Measurements from ENCODE around the gene AMFR.
"Not testable (repeated sequence)": the region's sequence is repeated elsewhere in the genome, so short reads cannot be mapped to it uniquely, and the experiment has no call there.

AMFR gene

DNA sequence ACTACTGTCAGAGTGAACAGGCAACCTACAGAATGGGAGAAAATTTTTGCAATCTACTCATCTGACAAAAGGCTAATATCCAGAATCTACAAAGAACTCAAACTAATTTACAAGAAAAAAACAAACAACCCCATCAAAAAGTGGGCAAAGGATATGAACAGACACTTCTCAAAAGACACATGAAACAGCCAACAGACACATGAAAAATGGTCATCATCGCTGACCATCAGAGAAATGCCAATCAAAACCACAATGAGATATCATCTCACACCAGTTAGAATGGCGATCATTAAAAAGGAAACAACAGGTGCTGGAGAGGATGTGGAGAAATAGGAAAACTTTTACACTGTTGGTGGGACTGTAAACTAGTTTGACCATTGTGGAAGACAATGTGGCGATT, 28.6 kb downstream of the AMFR start:
- in situ Hi-C loops (cut with MboI; ENCODE audit: low sequenced_read_pairs) = not testable (repeated sequence)

DNA sequence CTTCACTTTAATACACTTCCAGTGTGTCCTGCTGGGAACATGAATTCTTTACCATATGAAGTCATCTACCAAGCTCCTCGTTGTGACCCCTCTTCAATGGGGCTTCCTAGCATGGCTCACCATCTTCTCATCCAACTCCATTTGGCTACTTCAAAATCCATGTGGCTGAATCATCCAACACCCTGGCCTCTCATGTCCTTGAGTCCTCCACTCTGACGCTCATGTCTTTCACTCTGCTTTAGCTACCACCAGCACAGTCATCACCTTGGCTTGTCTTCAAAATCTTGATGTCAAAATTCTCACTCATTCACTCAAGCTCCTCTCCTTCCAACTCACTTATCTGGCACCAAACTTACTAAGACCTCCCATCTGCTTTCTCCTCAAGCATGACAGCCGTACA, 35.8 kb downstream of the AMFR start:
- in situ Hi-C loops (cut with MboI; ENCODE audit: low sequenced_read_pairs) = no loop called here

DNA sequence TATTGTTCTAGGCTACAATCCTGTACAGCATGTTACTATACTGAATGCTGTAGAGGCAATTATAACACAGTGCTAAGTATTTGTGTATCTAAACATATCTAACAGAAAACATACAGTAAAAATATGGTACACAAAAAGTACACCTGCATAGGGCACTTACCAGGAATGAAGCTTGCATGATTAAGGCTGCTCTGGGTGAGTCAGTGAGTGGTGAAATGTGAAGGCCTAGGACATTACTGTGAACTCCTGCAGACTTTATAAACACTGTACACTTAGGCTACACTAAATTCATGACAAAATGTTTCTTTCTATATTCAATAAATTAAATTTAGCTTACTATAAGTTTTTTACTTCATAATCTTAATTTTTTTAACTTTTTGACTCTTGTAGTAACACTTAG, 37.1 kb downstream of the AMFR start:
- in situ Hi-C loops (cut with MboI; ENCODE audit: low sequenced_read_pairs) = no loop called here

DNA sequence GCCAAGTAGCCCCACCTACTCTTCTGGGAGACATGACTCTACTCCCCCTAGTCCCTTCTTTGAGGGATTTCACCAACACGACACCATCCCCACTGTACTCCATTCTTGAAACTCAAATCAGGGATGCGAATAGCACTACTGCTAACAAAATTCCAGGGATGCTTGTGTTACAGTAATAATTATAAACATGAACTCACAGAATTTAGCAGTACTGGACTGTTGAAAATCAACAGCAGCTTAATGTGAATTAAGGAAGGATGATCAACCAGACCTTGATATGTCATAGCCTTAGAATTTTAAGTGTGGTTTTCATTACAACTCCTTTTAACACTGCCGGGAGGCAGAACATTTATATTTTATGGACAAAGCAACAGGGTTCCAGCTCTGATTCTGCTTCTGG, 37.9 kb downstream of the AMFR start:
- in situ Hi-C loops (cut with MboI; ENCODE audit: low sequenced_read_pairs) = no loop called here

DNA sequence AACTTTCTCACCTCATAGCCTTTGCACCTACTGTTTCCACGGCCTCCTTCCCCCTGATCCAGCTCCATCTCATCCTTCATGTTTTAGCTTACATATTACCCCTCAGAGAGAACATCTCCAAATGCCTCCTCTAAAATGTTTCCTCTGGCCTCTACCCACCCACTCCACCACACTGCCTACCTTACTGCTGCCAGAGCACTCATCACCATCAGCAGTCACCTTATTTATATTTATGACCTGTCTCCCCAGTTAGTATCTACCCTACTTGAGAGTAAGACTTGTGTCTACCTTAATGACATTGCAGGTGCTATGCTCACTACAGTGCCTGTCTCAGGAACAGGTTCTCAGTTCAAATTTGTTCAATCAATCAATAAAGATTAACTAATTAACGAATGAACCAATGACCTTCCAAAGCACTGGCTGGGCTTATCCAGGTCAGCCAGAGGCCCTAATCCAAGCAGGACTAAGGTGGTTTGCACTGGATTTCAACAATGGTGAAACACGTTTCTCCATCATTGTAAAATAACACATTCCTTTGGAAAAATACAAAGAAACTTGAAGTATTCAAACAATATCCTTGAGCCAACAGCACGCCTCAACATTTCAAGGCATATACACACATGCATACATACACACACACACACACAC, 41.1 kb downstream of the AMFR start:
- in situ Hi-C loops (cut with MboI; ENCODE audit: low sequenced_read_pairs) = no loop called here

DNA sequence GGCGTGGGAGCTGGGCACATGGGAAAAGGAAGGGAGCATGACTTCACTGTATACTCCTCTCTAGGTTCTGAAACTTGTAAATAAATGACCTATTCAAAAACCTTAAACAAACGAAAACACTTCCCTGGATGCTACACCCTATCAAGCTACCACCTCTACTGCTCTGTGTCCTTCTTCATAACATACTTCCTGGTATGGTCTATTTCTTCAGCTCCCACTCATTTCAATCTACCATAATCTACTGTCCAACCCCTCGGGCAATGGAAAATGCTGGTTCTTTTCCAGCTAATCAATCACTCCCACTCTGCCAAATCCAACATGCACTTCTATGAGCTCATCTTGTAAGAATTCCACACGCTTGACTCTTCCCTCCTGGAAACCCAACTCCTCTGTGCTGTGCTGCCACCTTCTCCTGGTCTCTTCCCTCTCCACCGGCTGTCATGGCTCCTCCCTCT, 42.4 kb downstream of the AMFR start:
- in situ Hi-C loops (cut with MboI; ENCODE audit: low sequenced_read_pairs) = no loop called here

DNA sequence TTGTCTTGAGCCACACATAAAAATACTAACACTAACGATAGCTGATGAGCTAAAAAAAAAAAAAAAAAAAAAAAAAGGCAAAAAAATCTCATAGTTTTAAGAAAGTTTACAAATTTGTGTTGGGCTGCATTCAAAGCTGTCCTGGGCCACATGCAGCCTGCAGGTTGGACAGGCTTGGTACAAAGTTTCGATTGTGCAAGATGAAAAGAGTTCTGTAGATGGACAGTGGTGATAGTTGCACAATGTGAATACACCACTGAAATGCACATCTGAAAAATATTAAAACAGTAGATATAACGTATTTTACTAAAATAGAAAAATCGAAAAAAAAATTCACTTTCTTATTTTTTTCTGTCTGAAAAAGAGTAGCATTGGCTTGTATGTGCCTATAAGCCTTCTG, 42.9 kb downstream of the AMFR start:
- in situ Hi-C loops (cut with MboI; ENCODE audit: low sequenced_read_pairs) = no loop called here

DNA sequence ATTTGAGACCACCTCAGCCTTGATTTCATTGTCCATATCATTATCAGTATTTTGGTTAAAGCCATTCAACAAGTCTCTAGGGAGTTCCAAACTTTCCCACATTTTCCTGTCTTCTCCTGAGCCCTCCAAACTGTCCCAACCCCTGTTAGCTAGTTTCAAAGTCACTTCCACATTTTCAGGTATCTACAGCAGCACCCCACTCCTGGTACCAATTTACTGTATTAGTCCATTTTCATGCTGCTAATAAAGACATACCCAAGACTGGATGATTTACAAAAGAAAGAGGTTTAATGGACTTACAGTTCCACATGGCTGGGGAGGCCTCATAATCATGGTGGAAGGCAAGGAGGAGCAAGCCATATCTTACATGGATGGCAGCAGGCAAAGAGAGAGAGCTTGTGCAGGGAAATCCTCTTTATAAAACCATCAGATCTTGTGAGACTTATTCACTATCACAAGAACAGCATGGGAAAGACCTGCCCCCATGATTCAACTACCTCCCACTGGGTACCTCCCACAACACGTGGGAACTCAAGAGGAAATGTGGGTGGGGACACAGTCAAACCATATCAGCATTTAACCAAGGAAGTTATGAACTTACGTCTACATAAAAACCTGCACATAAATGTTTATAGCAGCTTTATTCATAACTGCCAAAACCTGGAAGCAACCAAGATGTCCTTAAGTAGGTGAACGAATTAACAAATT, 44.4 kb downstream of the AMFR start:
- in situ Hi-C loops (cut with MboI; ENCODE audit: low sequenced_read_pairs) = not testable (repeated sequence)

DNA sequence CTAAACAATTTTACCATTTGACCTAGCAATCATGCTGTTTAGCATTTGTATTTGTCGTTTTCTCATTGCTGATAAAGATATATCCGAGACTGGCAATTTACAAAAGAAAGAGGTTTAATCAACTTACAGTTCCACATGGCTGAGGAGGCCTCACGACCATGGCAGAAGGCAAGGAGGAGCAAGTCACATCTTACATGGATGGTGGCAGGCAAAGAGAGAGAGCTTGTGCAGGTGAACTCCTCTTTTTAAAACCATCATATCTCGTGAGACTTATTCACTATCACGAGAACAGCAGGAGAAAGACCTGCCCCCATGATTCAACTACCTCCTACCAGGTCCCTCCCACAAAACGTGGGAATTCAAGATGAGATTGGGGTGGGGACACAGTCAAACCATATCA, 46.3 kb downstream of the AMFR start:
- in situ Hi-C loops (cut with MboI; ENCODE audit: low sequenced_read_pairs) = not testable (repeated sequence)

DNA sequence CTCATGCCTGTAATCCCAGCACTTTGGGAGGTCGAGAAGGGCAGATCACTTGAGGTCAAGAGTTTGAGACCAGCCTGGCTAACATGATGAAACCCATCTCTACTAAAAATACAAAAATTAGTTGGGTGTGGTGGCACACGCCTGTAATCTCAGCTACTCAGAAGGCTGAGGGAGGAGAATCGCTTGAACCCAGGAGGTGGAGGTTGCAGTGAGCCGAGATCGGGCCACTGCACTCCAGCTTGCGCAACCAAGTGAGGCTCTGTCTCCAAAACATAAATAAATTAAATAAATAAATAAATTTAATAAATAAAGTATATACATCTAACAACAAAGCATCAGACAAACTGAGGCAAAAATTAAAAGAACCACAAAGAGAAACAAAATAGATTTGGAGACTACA, 49.6 kb downstream of the AMFR start:
- in situ Hi-C loops (cut with MboI; ENCODE audit: low sequenced_read_pairs) = not testable (repeated sequence)

DNA sequence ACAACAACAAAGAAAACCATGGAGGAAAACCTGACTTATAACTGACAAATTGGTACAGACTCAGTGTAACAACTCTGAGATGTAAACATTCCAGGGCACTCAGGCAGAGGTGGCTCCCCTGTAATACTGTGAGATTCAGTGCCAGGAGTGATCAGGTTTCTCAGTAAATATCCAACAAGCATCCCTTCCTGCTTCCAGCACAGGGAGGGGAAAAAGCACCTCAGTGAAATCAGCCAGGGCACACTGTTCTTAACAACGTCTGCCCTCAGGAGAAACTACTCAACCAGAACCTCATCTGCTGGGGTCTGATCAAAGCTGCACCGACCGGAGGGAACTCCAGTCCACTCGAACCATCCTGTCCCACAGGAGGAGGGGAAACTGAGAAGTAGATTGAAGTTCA, 52.3 kb downstream of the AMFR start:
- in situ Hi-C loops (cut with MboI; ENCODE audit: low sequenced_read_pairs) = no loop called here

DNA sequence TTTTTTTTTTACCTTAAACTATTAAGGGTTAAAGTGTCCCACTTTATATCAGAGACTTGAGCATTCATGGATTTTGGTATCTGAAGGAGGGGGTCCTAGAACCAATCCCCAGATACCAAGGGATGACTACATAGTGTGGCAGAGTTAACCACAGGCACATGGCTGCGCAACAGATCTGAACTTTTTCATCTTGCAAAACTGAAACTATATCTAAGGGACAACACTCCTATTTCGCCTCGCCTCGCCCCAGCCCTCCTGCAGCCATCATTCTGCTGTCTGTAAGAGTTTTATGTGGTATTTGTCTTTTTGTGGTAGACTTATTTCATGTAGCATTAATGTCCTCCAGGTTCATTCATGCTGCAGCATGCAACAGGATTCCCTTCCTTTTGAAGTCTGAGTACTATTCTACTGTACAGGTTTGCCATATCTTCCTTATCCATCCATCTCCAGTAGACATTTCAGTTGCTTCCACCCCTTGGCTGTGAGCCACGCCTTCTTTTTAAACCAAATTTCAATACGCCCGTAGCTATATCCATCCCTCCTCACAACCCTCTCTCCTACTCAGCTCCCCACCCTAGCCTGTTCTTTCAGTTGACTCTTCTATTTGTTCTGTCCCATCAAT, 53.2 kb downstream of the AMFR start:
- in situ Hi-C loops (cut with MboI; ENCODE audit: low sequenced_read_pairs) = no loop called here

DNA sequence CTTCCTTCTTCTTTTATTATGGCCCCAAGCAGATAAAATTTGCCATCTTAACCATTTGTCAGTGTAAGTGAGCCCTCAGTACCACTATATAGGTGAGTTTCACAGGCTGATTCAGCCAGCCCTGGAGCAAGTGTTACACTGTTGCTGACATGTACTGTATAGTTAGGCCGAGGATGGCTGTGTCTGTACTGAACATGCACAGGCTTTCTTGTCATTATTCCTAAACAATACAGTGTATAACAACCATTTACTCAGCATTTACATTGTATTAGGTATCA, 53.7 kb downstream of the AMFR start:
- in situ Hi-C loops (cut with MboI; ENCODE audit: low sequenced_read_pairs) = no loop called here

DNA sequence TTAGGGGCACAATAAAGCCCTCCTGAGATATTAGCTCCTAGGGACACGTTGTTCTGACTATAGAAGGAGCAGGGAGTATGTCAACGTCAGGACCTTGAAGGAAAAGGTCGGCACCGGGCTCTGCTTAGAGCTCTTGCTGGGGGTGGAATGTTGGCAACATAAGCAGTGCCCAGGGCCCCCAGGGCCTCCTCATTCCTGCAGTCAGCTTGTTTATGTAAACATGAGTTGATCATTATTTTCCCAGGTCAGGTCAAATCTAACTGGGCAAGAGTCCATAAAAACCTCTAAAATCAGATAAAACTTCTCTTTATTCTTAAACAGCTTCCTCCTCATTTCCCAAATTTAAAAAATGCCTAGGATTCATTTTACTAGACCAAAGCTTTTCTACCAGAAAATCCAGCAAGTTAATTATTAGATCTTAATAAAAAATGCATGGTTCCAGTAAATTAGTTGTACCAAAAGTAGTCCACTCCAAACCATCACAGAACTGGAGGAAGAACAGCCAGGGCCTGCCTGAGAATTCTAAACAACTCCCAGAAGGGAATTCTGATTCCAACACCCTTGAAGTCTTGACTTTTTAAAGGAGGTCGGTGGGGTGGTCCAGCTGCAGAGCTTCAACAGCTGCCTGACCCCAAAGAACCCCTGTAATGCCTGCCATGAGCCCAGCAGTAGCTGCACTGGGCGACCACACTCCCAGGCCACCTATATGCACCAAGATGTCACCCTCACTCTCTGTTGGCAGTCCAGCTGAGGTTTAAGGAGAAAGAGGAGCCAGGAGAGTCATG, 54.3 kb downstream of the AMFR start:
- in situ Hi-C loops (cut with MboI; ENCODE audit: low sequenced_read_pairs) = no loop called here

DNA sequence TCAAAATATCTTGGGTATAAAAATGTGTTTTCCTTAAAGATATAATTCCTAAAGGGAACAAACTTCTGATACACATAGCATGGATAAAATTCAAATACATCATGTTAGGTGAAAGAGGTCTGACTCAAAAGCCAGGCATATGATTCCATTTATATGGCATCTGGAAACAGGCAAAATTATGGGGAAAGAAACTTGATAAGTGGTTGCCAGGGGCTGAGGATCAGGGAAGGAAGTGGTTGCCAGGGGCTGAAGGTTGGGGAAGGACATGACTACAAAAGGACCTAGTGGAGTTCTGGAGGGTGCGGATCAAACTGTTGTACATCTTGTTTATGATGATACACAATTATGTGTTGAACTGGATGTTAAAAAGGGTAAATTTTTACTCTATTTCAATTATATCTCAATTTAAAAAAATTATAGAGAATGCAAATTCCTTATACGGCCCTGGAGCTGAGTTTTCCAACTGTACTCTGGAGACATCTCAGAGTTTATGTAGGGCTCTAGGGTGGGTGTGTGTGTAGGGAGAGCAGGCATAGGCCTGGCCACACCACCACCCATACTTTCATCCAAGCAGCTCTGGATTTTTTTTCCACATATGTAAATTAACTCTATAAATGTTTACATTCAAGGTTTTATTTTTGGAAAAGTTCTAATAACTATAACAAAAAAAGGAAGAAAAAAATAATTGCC, 55.0 kb downstream of the AMFR start:
- in situ Hi-C loops (cut with MboI; ENCODE audit: low sequenced_read_pairs) = no loop called here

DNA sequence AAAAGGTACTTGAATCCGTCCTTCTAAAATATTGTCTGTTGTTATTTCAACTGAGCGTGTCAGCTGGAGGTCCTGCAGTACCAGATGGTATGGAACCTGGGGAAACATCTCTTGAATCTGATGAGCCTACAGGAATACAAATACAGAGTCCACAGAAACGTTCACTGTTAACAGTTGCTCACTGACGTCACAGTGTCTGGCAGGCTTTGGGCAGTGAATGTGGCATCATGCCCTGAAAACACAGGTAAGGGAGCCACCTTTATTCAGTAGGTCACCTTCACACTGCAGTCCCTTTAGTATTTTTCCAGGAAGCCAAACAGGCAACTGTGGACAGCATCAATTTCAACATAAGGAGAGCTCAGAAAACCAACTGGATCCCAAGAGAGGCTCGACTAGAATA, 56.1 kb downstream of the AMFR start:
- in situ Hi-C loops (cut with MboI; ENCODE audit: low sequenced_read_pairs) = no loop called here

DNA sequence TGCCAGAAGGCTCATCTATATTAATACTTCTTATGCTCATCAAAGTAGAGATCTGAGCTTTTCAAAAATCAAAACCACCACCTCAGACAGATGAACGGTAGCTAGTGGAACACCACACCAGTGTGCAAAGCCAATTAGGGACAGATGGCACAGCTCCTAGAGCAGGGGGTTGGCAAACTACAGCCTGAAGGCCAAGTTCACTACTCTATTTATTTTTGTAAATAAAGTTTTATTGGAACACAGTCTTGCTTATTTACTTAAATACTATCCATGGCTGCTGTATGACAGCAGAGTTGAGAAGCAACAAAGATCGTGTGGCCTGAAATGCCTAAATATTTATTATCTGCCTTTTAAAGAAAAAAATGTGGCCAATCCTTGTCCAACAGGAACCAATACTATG, 56.8 kb downstream of the AMFR start:
- in situ Hi-C loops (cut with MboI; ENCODE audit: low sequenced_read_pairs) = no loop called here

DNA sequence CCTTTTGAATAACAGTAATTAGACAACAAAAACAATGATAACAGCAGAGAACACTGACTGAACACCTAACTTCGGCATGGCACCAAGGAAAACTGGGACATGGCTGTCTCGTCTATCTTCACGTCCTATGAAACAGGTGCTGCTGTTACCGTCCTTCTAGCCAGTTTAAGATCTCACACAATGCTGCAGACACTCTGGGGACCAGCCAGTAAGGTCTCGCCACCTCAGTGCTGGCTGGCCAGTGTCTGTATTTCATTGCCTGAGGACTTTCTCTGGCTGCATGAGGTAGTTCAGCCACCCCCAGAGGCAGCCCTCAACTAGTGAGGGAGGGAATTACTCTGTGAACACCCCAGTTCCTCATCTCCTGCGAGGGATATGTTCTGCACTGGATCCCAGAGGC, 57.6 kb downstream of the AMFR start:
- in situ Hi-C loops (cut with MboI; ENCODE audit: low sequenced_read_pairs) = no loop called here

DNA sequence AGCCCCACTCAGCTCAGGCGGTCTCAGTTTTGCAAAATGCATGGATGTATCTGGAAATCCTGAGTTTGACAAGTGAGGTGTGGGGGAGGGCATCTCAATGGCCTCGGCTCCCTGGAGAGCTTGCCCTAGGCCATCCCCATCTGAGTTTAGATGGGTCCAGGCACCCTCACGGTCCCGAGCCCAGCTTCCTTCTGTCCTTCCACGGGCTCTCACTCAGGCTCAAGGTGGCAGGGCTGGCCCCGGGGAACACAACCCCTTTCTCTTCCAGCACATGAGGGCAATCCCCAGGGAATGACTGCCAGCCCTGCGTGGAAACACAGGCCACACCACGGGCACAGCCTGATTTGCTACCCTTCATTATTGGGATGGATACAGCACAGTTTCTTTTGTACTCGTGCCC, 58.4 kb downstream of the AMFR start:
- in situ Hi-C loops (cut with MboI; ENCODE audit: low sequenced_read_pairs) = no loop called here

DNA sequence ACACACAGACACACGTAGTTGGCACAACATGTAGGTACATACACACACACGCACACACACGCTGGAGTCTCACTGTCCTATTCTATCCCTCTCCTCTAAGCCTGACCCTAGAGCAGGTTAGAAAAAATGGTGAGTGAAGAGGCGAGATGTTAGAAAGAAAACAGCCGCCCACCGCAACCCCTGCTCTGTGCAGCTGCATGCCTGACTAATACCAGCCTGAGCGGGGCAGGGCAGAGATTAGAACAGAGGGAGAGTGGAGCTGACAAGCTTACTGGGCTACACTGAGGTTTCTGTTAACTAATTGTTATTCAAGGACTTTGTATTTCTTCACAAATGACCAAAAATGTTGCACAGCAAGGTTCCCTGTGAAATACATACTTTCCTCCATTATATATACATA, 59.8 kb downstream of the AMFR start:
- in situ Hi-C loops (cut with MboI; ENCODE audit: low sequenced_read_pairs) = no loop called here

DNA sequence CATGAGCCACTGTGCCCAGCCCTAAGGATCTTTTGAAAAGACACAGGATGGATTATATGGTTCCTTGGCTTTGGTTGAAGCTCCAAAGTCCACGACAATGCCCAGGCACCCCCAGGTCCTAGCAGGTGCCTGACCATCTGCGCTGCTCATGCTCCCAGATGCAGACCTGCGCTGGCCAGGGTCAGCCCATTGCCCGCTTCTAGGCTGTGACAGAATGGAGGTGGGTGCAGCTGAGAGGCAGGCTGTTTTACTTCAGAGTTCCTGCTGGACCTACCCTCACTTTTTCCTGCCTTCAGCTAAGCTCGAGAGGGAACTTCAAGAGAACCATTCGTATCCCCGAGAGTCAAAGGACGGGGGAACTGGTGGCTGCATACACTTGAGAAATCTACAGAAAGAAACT, 60.5 kb downstream of the AMFR start:
- in situ Hi-C loops (cut with MboI; ENCODE audit: low sequenced_read_pairs) = no loop called here
